CD14-positive monocyte (primary cell): Measurements from ENCODE around the gene FOXE3. TPM values are rescaled to one million over a fixed set of nuclear protein-coding genes. Genes with fewer than 3 reads are reported as not detected.

Source experiments
- DNase-seq, 3 donors: peaks; one replicate each; pipeline ENCODE4 v3.0.0-alpha.2; 2011 to 2022
- H2AFZ ChIP-seq: 2 replicates; pipeline ENCODE4 v1.6.0; 2012; ENCODE audit warnings: mild to moderate bottlenecking, low read depth, low read length, inconsistent platforms; ENCODE audit not compliant: insufficient read depth, poor library complexity, severe bottlenecking
- H3K27ac ChIP-seq, 2 donors: 1 replicate in 1 of 2; 2 replicates in 1 of 2; pipeline ENCODE4 v1.5.1; 2012 to 2013; ENCODE audit warnings: low read length in 2 of 2, control low read depth in 1 of 2, inconsistent platforms in 1 of 2, low read depth in 1 of 2, mild to moderate bottlenecking in 1 of 2
- H3K27me3 ChIP-seq, 2 donors: one replicate each; pipeline versions ENCODE4 v1.6.0 to v1.6.1; 2011 to 2013; ENCODE audit warnings: low read length in 2 of 2; ENCODE audit not compliant: control insufficient read depth in 2 of 2, insufficient read depth in 2 of 2
- H3K36me3 ChIP-seq, 2 donors: replicated peaks in 1 of 2; 1 replicate in 1 of 2; 2 replicates in 1 of 2; pipeline versions ENCODE4 v1.5.1 to v1.6.1; 2012 to 2013; ENCODE audit warnings: low read length in 2 of 2, control low read depth in 1 of 2, inconsistent platforms in 1 of 2, mild to moderate bottlenecking in 1 of 2; ENCODE audit not compliant: insufficient read depth in 2 of 2, control insufficient read depth in 1 of 2
- H3K4me1 ChIP-seq, 2 donors: 1 replicate in 1 of 2; 2 replicates in 1 of 2; pipeline versions ENCODE4 v1.5.1 to v1.6.1; 2012 to 2013; ENCODE audit warnings: low read length in 2 of 2, control low read depth in 1 of 2, inconsistent platforms in 1 of 2, mild to moderate bottlenecking in 1 of 2, moderate library complexity in 1 of 2; ENCODE audit not compliant: insufficient read depth in 2 of 2, control insufficient read depth in 1 of 2
- H3K4me2 ChIP-seq: replicated peaks from 2 replicates; pipeline ENCODE3; 2012; ENCODE audit warnings: low read length, moderate library complexity, mild to moderate bottlenecking; ENCODE audit not compliant: poor library complexity, severe bottlenecking; ENCODE audit errors: extremely low read depth
- H3K4me3 ChIP-seq, 3 experiments: fragments of 200-600 bp in 1 of 3; sonication (generic) in 1 of 3; replicated peaks in 1 of 3; 1 replicate in 2 of 3; 2 replicates in 1 of 3; pipeline ENCODE4 v1.5.1; 2011 to 2013; ENCODE audit warnings: low read length in 3 of 3, mild to moderate bottlenecking in 3 of 3, control low read depth in 2 of 3, low read depth in 2 of 3, inconsistent platforms in 1 of 3, moderate library complexity in 1 of 3
- H3K79me2 ChIP-seq: 2 replicates; pipeline ENCODE4 v1.6.0; 2012; ENCODE audit warnings: mild to moderate bottlenecking, control low read depth, inconsistent platforms, low read length, moderate library complexity; ENCODE audit not compliant: insufficient read depth
- H3K9ac ChIP-seq: 2 replicates; pipeline ENCODE4 v1.6.0; 2017; ENCODE audit warnings: low read length, mild to moderate bottlenecking; ENCODE audit not compliant: insufficient read depth, poor library complexity, severe bottlenecking
- H3K9me3 ChIP-seq, 2 donors: replicated peaks in 1 of 2; 1 replicate in 1 of 2; 2 replicates in 1 of 2; pipeline versions ENCODE4 v1.5.1 to v1.6.1; 2012 to 2013; ENCODE audit warnings: low read length in 2 of 2, control low read depth in 1 of 2; ENCODE audit not compliant: control insufficient read depth in 1 of 2, insufficient read depth in 1 of 2
- H4K20me1 ChIP-seq: 2 replicates; pipeline ENCODE4 v1.6.0; 2012; ENCODE audit warnings: mild to moderate bottlenecking, low read length, control low read depth, moderate library complexity; ENCODE audit not compliant: insufficient read depth
- H3K27ac Mint-ChIP-seq, 7 donors: one replicate each; pipeline ENCODE4 v1.8.0; 2020; ENCODE audit warnings: mild to moderate bottlenecking in 7 of 7, mixed read lengths in 7 of 7, moderate library complexity in 6 of 7, inconsistent platforms in 2 of 7
- H3K27me3 Mint-ChIP-seq, 3 donors: one replicate each; pipeline ENCODE4 v1.8.0; 2021 to 2022; ENCODE audit warnings: low read depth in 3 of 3, mild to moderate bottlenecking in 3 of 3, mixed read lengths in 3 of 3, moderate library complexity in 3 of 3, inconsistent platforms in 1 of 3
- H3K36me3 Mint-ChIP-seq, 2 donors: one replicate each; pipeline ENCODE4 v1.8.0; 2020; ENCODE audit warnings: mixed read lengths in 2 of 2, inconsistent platforms in 1 of 2, mild to moderate bottlenecking in 1 of 2
- H3K4me1 Mint-ChIP-seq: one replicate; pipeline ENCODE4 v1.8.0; 2020; ENCODE audit warnings: mild to moderate bottlenecking, mixed read lengths
- H3K4me3 Mint-ChIP-seq, 2 donors: one replicate each; pipeline ENCODE4 v1.8.0; 2020; ENCODE audit warnings: mild to moderate bottlenecking in 2 of 2, mixed read lengths in 2 of 2, moderate library complexity in 1 of 2
- H3K9me3 Mint-ChIP-seq, 7 donors: one replicate each; pipeline ENCODE4 v1.8.0; 2020 to 2022; ENCODE audit warnings: mixed read lengths in 7 of 7, mild to moderate bottlenecking in 6 of 7, moderate library complexity in 6 of 7, inconsistent platforms in 2 of 7
- CTCF ChIP-seq: fragments of 200-600 bp; IDR thresholded peaks from one replicate; pipeline ENCODE4 v1.8.0; 2022; ENCODE audit warnings: antibody characterized with exemption, mild to moderate bottlenecking
- WGBS: methylation state at CpG from one replicate; pipeline ENCODE4 v1.1.5; 2013; ENCODE audit warnings: missing lambda C conversion rate; ENCODE audit not compliant: insufficient coverage; 5-methylcytosine and 5-hydroxymethylcytosine counted together
- intact Hi-C, 2 donors: fragments of 100-400 bp; cut with micrococcal nuclease; formaldehyde crosslinking; loops; one replicate each; pipeline versions ENCODE4 v1.15.0 to v1.15.1; 2023
- polyA plus RNA-seq, 3 donors: library from polyadenylated mRNA; depleted of rRNA in 1 of 3; unstranded in 2 of 3; stranded (reverse) in 1 of 3; fragments of 300-500 nt in 2 of 3; fragments of >200 nt in 1 of 3; fragmentation: Illumina TruSeq in 2 of 3; gene quantifications; 1 replicate in 2 of 3; 2 replicates in 1 of 3; pipeline ENCODE4 v1.2.3, GENCODE V29; 2012 to 2021

Gene FOXE3
- polyA plus RNA-seq, 3 donors = not detected

GRCh38 chr1:47443530-47444296 is 27.6 kb downstream of the FOXE3 start:
- Mint-ChIP-seq H3K4me3 (no peak overlapping the region), H3K27ac (peak overlapping the region in 1 of 7 donors; percentile 73), H3K27me3 (peaks cover 9 to 11% (median 10%) of the 10 kb centered on the region in 3 donors), H3K36me3 (peaks cover 11 to 16% of the 10 kb centered on the region in 2 donors), H3K4me1 (peaks cover 24% of the 10 kb centered on the region), H3K9me3 (peaks cover 0 to 31% (median 26%) of the 10 kb centered on the region in 7 donors)
- 2% methylated on average over 15 of the region's 45 CpGs for WGBS
- H4K20me1 ChIP-seq = no peaks in the 10 kb centered on the region
- no peaks in the 10 kb centered on the region for H3K79me2 ChIP-seq
- no peak overlapping the region for H2AFZ ChIP-seq
- no peak overlapping the region for H3K27ac ChIP-seq
- H3K36me3 ChIP-seq = no peaks in the 10 kb centered on the region
- H3K27me3 ChIP-seq = peaks cover 91 to 95% of the 10 kb centered on the region in 2 donors
- TF ChIP-seq CTCF = no peak
- H3K4me3 ChIP-seq = no peak overlapping the region
- H3K9ac ChIP-seq = no peak overlapping the region
- peaks cover 13 to 25% of the 10 kb centered on the region in 2 donors for H3K4me1 ChIP-seq
- DNase-seq = no peak
- peaks cover 0 to 57% of the 10 kb centered on the region in 2 donors for H3K9me3 ChIP-seq
- no peak overlapping the region for H3K4me2 ChIP-seq
- intact Hi-C loops = no loop called here

GRCh38 chr1:47444297-47444561 is 28.1 kb downstream of the FOXE3 start:
- no peak for TF ChIP-seq CTCF
- no peak overlapping the region for H2AFZ ChIP-seq
- no peak overlapping the region for H3K9ac ChIP-seq
- H3K4me1 ChIP-seq = peaks cover 13 to 20% of the 10 kb centered on the region in 2 donors
- H3K36me3 ChIP-seq = no peaks in the 10 kb centered on the region
- no peak overlapping the region for H3K27ac ChIP-seq
- peaks cover 94 to 100% of the 10 kb centered on the region in 2 donors for H3K27me3 ChIP-seq
- peaks cover 0 to 57% of the 10 kb centered on the region in 2 donors for H3K9me3 ChIP-seq
- H3K27ac Mint-ChIP-seq = no peak overlapping the region
- WGBS = 8% methylated on average over 15 of the region's 15 CpGs
- H4K20me1 ChIP-seq = no peaks in the 10 kb centered on the region
- H3K4me3 Mint-ChIP-seq = peak overlapping the region in 1 of 2 donors; percentile 79
- peaks cover 0 to 33% (median 26%) of the 10 kb centered on the region in 7 donors for H3K9me3 Mint-ChIP-seq
- DNase-seq = no peak
- H3K4me2 ChIP-seq = peak overlapping the region; percentile 45
- H3K4me1 Mint-ChIP-seq = peaks cover 24% of the 10 kb centered on the region
- H3K27me3 Mint-ChIP-seq = peaks cover 14 to 15% (median 15%) of the 10 kb centered on the region in 3 donors
- H3K79me2 ChIP-seq = no peaks in the 10 kb centered on the region
- intact Hi-C loops = no loop called here
- peaks cover 11 to 16% of the 10 kb centered on the region in 2 donors for H3K36me3 Mint-ChIP-seq
- H3K4me3 ChIP-seq = peak overlapping the region in 1 of 3 experiments; percentile 60
